Ascending aorta (tissue), 2 donors: ENCODE data around the gene E2F2. TPM values are rescaled to one million over a fixed set of nuclear protein-coding genes. Genes with fewer than 3 reads are reported as not detected.
A peak's percentile ranks its signal among the peaks of the same experiment; 100 is the strongest.

Experiments used
- DNase-seq, 2 donors: peaks; one replicate each; pipeline ENCODE4 v3.0.0-alpha.2; 2019; ENCODE audit warnings: low spot score in 2 of 2
- H3K27ac ChIP-seq, 2 donors: fragments of 200-600 bp; sonication (generic); one replicate each; pipeline ENCODE4 v1.5.1; 2016 to 2017; ENCODE audit warnings: mild to moderate bottlenecking in 1 of 2
- H3K27me3 ChIP-seq: fragments of 200-600 bp; sonication (generic); one replicate; pipeline ENCODE4 v1.5.1; 2017
- H3K36me3 ChIP-seq, 2 donors: fragments of 200-600 bp; sonication (generic); one replicate each; pipeline ENCODE4 v1.5.1; 2016
- H3K4me1 ChIP-seq, 2 donors: fragments of 200-600 bp; sonication (generic); one replicate each; pipeline ENCODE4 v1.5.1; 2016 to 2017; ENCODE audit warnings: mild to moderate bottlenecking in 1 of 2
- H3K4me3 ChIP-seq, 2 donors: fragments of 200-600 bp; sonication (generic); one replicate each; pipeline ENCODE4 v1.5.1; 2016 to 2017; ENCODE audit warnings: mild to moderate bottlenecking in 1 of 2
- H3K9me3 ChIP-seq, 2 donors: fragments of 200-600 bp; sonication (generic); one replicate each; pipeline ENCODE4 v1.5.1; 2016
- CTCF ChIP-seq, 3 experiments: fragments of 200-600 bp in 2 of 3; fragments of 450-650 bp in 1 of 3; sonication (generic) in 2 of 3; IDR thresholded peaks; one replicate each; pipeline ENCODE4 v1.5.1; 2016 to 2019; ENCODE audit warnings: antibody characterized with exemption in 3 of 3, mild to moderate bottlenecking in 1 of 3, moderate library complexity in 1 of 3
- intact Hi-C: fragments of 100-400 bp; cut with DNase I; formaldehyde crosslinking; loops from one replicate; pipeline ENCODE4 v1.15.1; 2023
- total RNA-seq: library from RNA; depleted of rRNA; stranded (reverse); fragments of >200 nt; gene quantifications from one replicate; pipeline ENCODE4 v1.1.0, GENCODE V29; 2016

Gene E2F2
- total RNA-seq, 1 donor from 2014 or later = not detected

DNA sequence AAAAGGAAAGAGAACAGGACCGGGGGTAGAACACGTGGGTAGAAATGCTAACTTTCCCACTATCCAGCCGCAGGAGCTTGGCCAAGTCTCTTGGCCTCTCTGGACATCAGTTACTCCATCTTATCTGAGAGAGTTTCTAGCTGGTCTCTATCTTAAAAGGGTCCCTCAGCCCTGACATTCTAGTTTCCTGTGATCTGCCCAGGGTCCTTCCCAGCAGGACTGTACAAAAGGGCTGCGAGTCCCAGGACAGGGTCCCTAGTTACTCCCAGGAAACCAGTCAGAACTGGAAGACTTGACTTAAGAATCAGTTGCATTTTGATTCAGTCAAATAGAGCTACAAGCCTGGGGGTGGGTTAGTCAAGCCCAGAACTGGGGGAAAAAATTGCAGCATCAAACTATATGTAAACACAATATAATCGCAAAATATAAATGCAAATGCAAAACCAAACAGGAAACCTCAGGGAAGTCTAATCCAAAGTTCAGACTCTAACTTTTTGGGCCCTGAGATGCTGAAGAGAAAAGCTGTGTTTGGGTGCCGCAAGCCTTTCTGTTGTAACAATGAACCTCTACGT lies 49.9 kb downstream of the E2F2 start:
- H3K4me1 ChIP-seq = peaks cover 5 to 20% of the 10 kb centered on the region in 2 donors
- H3K36me3 ChIP-seq = no peaks in the 10 kb centered on the region
- TF ChIP-seq CTCF (IDR thresholded peaks at IDR 0.05) = no peak
- H3K27ac ChIP-seq = peak overlapping the region in 1 of 2 donors; percentile 25
- H3K27me3 ChIP-seq = no peaks in the 10 kb centered on the region
- no peak overlapping the region for H3K4me3 ChIP-seq
- intact Hi-C loops = loop anchor here (5.0 kb wide), 3 partner anchors 59 to 501 kb away; partner anchors contain the start of genes SRSF10 and TCEA3
- H3K9me3 ChIP-seq = no peaks in the 10 kb centered on the region
- DNase-seq = no peak

GRCh38 chr1:23480187-23481025 lies 50.6 kb downstream of the E2F2 start:
- Histone ChIP-seq H3K4me3 (no peak overlapping the region), H3K27ac (peak overlapping the region in 1 of 2 donors; percentile 26), H3K4me1 (peaks cover 5 to 27% of the 10 kb centered on the region in 2 donors), H3K27me3 (no peaks in the 10 kb centered on the region), H3K36me3 (no peaks in the 10 kb centered on the region), H3K9me3 (no peaks in the 10 kb centered on the region)
- intact Hi-C loops = loop anchor here (5.0 kb wide), 3 partner anchors 58 to 502 kb away; partner anchors contain the start of genes SRSF10 and TCEA3
- no peak for DNase-seq
- TF ChIP-seq CTCF (IDR thresholded peaks at IDR 0.05) = no peak

DNA sequence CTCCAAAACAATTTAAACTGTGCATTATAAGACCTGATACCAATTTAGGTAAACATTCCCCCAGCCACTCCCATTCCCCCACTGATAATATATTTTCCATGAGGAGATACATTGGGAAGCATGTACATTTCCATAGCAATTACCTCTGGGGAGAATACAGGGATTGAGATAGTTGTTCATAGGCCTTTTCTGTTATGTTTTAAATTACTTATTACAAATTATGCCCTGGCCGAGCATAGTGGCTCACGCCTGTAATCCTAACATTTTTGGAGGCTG lies 51.4 kb downstream of the E2F2 start:
- peaks cover 4 to 33% of the 10 kb centered on the region in 2 donors for H3K4me1 ChIP-seq

DNA sequence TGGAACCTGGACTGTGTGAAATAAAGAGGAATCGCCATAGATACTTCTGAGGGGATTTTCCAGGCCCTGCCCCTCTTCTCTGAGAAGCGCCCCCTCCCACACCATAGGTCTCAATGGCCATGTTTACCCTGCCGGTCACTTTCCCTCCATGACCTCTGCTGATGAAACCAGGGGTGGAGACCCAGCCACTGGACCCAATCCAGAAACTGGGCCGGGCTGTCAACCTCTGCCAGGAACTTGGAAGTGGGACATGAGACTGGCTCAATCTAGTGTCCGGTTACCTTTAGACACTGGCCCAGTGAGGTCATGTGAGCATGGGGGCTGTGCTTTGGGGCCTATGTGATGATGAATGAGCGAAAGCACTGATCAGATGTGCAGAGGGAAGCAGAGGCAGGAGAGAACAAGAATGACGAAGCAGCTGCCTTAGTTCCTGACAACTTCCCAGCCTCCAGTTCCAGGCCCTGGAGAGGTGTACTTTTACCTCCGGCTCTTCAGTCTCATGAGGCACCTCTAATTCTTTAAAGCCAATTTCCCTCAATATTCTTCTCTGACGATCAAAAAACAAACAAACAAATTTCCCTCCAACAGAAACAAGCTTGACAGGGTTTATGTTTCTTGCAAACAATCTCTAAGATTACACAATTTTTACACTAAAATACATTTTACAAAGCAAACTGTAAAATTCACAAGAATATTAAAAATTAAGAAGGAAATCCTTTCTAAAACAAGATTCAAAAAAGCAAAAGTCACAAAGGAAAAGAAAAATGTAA lies 52.0 kb downstream of the E2F2 start:
- no peaks in the 10 kb centered on the region for H3K36me3 ChIP-seq
- no peak for TF ChIP-seq CTCF (IDR thresholded peaks at IDR 0.05)
- no peaks in the 10 kb centered on the region for H3K9me3 ChIP-seq
- intact Hi-C loops = no loop called here
- H3K4me1 ChIP-seq = peaks cover 4 to 37% of the 10 kb centered on the region in 2 donors
- H3K4me3 ChIP-seq = no peak overlapping the region
- peak; percentile 26 to 88 for DNase-seq
- no peaks in the 10 kb centered on the region for H3K27me3 ChIP-seq
- peak overlapping the region; percentile 22 to 26 for H3K27ac ChIP-seq

More for the DNA sequence above, 51.4 kb downstream of the E2F2 start:
- intact Hi-C loops = no loop called here
- Histone ChIP-seq H3K27ac (peak overlapping the region; percentile 22 to 26), H3K36me3 (no peaks in the 10 kb centered on the region), H3K27me3 (no peaks in the 10 kb centered on the region), H3K9me3 (no peaks in the 10 kb centered on the region), H3K4me3 (no peak overlapping the region)
- no peak for DNase-seq
- TF ChIP-seq CTCF (IDR thresholded peaks at IDR 0.05) = no peak

GRCh38 chr1:23477359-23478144 lies 53.5 kb downstream of the E2F2 start:
- intact Hi-C loops = no loop called here
- Histone ChIP-seq H3K4me1 (peaks cover 4 to 36% of the 10 kb centered on the region in 2 donors), H3K36me3 (no peaks in the 10 kb centered on the region)

More at GRCh38 chr1:23477359-23478144, 53.5 kb downstream of the E2F2 start:
- Histone ChIP-seq H3K9me3 (no peaks in the 10 kb centered on the region), H3K4me3 (no peak overlapping the region), H3K27me3 (no peaks in the 10 kb centered on the region), H3K27ac (no peak overlapping the region)
- DNase-seq = no peak
- TF ChIP-seq CTCF (IDR thresholded peaks at IDR 0.05) = no peak
